ENCODE data around the gene AOX1.

AOX1 gene

DNA sequence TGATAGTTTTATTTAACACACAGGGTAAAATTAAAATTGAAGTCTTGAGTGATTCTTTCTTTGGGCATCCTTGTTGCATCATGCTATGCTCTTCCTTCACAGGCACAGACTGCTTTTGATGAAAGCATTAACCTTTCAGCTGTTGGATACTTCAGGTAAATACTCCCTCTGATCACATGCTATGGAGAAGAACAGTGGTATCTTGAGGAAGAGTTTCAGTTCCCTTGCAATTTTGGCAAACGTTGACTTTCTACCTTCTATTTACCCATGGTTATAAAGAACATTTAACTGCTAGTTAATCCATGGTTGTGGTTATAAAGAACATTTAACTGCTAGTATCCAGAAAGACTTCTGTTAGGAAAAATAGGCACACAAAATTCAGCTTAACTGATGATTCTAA is 75.7 kb downstream of the AOX1 start:
- peaks cover 5% of the 10 kb centered on the region for H3K27me3 Mint-ChIP-seq
- H3K36me3 Mint-ChIP-seq (ENCODE audit: low read depth) = no peaks in the 10 kb centered on the region
- H3K9me3 Mint-ChIP-seq = no peaks in the 10 kb centered on the region
- no peak overlapping the region for H3K4me3 Mint-ChIP-seq
- H3K27ac Mint-ChIP-seq = no peak overlapping the region
- H3K4me1 Mint-ChIP-seq (ENCODE audit: low read depth) = no peaks in the 10 kb centered on the region

DNA sequence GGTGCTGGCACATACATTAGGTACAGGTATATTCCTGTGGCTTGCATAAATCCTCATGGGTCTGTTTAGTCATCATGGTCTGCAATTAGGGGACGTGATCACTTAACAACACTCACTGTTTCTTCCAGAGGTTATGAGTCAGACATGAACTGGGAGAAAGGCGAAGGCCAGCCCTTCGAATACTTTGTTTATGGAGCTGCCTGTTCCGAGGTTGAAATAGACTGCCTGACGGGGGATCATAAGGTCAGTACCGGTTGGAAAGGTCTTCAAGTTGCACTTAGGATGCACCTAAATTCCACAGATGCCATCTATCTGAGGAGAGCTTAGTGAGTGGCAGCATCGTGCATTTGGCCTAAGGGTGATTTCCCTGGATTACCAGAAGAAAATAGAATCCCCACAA is 76.9 kb downstream of the AOX1 start:
- no peaks in the 10 kb centered on the region for H3K9me3 Mint-ChIP-seq
- H3K36me3 Mint-ChIP-seq (ENCODE audit: low read depth) = no peaks in the 10 kb centered on the region
- peaks cover 5% of the 10 kb centered on the region for H3K4me1 Mint-ChIP-seq (ENCODE audit: low read depth)
- H3K27me3 Mint-ChIP-seq = no peaks in the 10 kb centered on the region
- no peak overlapping the region for H3K4me3 Mint-ChIP-seq
- H3K27ac Mint-ChIP-seq = no peak overlapping the region

DNA sequence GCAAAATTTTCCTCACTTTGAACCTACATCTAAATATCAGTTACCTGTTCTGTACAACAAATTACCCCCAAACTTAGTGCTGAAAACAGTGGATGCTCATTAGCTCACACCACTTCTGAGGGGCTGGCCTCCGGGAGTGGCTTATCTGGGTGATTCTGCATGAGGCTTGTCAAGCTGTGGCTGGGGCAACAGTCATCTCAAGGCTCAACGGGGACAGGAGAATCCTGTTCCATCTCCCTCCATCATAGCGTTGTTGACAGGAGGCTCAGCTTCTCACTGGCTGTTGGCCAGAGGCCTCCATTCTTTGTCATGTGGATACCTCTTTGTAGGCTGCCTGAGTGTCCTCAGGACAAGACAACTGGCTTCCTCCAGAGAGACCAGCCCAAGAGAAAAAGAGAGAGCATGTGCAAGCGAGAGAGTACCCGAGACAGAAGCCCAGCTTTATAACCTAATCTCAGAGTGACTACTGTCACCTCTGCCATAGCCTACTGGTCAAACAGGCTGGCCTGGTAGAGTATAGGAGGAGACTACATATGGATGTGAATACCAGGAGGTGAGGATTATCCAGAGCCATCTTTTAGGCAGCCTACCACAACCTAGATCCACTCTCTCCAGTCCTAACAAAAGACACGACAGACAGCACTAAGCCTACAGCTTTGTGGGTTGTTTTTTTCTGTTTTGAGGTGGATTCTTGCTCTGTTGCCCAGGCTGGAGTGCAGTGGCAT is 79.1 kb downstream of the AOX1 start:
- H3K27me3 Mint-ChIP-seq = no peaks in the 10 kb centered on the region
- no peak overlapping the region for H3K27ac Mint-ChIP-seq
- H3K4me3 Mint-ChIP-seq = no peak overlapping the region
- peaks cover 5% of the 10 kb centered on the region for H3K4me1 Mint-ChIP-seq (ENCODE audit: low read depth)
- H3K36me3 Mint-ChIP-seq (ENCODE audit: low read depth) = no peaks in the 10 kb centered on the region
- H3K9me3 Mint-ChIP-seq = no peaks in the 10 kb centered on the region

DNA sequence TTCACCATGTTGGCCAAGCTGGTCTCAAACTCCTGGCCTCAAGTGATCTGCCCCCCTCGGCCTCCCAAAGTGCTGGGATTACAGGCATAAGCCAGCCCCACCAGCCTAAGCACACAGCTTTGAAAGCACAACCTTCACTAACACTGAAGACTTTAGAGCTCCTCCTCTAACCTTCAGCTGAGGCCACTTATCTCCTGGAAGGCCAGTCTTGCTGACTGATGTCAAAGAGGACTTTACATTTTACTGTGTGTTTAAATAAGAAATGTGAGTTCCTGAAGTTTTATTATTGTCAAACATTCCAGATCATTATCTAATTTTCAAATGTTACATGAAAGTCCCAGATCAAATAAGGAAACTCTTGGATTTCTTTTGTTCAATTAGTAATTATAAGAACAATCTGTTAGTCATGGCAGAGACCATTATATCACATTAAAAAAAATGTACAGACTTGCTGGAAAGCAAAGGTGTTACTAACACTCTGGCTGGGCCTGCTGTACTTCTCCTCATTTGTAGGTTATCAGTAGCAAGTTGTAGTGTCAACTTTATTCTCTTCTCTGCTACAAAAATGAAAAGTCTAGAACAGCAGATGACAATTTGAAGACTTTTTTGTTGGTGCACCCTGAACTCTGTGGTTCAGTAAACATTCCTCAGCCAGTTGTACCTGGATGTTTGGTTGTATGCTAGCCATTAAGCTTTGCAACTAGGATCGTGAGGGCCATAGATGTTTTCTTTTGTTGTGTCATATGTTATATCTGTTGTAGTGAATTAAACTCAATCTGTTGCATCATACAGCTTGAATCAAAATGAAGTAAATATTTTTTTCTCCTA is 80.0 kb downstream of the AOX1 start:
- Mint-ChIP-seq H3K36me3 (ENCODE audit: low read depth) (no peaks in the 10 kb centered on the region), H3K4me1 (ENCODE audit: low read depth) (peaks cover 5% of the 10 kb centered on the region), H3K4me3 (no peak overlapping the region), H3K27ac (no peak overlapping the region), H3K27me3 (no peaks in the 10 kb centered on the region), H3K9me3 (no peaks in the 10 kb centered on the region)

DNA sequence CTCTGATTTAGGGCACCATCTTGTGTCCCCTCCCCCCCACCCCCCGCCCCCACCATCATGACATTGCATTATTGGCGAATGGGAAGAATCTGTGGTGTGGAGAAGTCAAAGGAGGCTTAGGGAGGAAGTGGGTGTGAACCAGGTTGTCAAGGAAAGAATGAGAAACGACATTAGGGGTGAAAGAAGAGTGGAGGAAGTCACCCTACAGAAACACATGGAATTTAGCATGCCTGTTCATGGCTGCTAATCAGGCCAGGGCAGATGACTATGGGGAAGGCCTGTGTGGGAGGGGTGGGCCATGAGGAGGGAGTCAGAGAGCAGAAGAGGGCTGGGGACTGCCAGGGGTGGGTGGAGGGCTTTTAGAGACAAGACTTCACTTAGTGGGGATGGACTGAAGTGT is 81.6 kb downstream of the AOX1 start:
- Mint-ChIP-seq H3K4me1 (ENCODE audit: low read depth) (peaks cover 5% of the 10 kb centered on the region), H3K27me3 (no peaks in the 10 kb centered on the region)

DNA sequence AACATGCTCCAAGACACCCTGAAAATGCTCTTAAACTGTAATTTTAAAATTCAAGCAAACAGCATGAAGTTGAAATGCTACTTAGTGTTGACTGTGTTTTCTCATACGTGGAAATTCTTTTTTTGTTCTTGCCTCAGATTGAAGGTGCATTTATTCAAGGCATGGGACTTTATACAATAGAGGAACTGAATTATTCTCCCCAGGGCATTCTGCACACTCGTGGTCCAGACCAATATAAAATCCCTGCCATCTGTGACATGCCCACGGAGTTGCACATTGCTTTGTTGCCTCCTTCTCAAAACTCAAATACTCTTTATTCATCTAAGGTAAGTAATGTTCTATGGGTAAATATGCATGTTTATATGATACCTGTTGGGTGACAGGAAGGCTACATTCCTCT is 82.7 kb downstream of the AOX1 start:
- Mint-ChIP-seq H3K27ac (no peak overlapping the region), H3K4me3 (no peak overlapping the region), H3K4me1 (ENCODE audit: low read depth) (peaks cover 5% of the 10 kb centered on the region), H3K27me3 (no peaks in the 10 kb centered on the region), H3K36me3 (ENCODE audit: low read depth) (no peaks in the 10 kb centered on the region), H3K9me3 (no peaks in the 10 kb centered on the region)

More for the DNA sequence above, 81.6 kb downstream of the AOX1 start:
- no peak overlapping the region for H3K4me3 Mint-ChIP-seq
- peak overlapping the region; percentile 61 for H3K27ac Mint-ChIP-seq
- H3K9me3 Mint-ChIP-seq = no peaks in the 10 kb centered on the region
- no peaks in the 10 kb centered on the region for H3K36me3 Mint-ChIP-seq (ENCODE audit: low read depth)

DNA sequence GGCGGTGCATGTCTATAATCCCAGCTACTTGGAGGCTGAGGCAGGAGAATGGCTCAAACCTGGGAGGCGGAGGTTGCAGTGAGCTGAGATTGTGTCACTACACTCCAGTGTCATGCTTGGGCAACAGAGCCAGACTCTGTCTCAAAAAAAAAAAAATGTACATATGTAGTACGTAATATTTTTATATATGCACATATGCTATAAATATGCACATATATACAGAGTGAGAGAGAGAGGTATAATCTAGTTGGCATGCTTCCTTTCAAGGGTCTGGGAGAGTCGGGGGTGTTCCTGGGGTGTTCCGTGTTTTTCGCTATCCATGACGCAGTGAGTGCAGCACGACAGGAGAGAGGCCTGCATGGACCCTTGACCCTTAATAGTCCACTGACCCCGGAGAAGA is 83.5 kb downstream of the AOX1 start:
- Mint-ChIP-seq H3K36me3 (ENCODE audit: low read depth) (no peaks in the 10 kb centered on the region), H3K9me3 (no peaks in the 10 kb centered on the region), H3K27me3 (no peaks in the 10 kb centered on the region), H3K4me1 (ENCODE audit: low read depth) (peaks cover 5% of the 10 kb centered on the region), H3K27ac (no peak overlapping the region), H3K4me3 (no peak overlapping the region)

DNA sequence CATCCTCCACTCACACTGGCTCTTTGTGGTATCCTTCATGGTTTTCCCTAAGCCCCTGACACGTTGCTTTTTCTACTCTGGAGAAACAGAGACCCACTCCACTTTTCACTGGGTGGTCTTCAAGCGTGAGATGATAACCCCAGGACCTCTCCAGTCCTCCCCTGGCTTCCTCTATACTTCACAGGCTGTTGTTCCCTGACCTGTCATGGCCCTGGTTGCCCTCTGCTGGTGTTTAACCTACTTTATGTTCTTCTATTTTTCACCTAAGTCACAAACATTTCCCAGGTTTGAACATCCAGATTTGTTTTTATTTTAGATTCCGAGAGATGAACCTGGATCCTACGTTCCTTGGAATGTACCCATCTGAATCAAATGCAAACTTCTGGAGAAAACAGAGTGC is 84.5 kb downstream of the AOX1 start:
- H3K4me3 Mint-ChIP-seq = no peak overlapping the region

DNA sequence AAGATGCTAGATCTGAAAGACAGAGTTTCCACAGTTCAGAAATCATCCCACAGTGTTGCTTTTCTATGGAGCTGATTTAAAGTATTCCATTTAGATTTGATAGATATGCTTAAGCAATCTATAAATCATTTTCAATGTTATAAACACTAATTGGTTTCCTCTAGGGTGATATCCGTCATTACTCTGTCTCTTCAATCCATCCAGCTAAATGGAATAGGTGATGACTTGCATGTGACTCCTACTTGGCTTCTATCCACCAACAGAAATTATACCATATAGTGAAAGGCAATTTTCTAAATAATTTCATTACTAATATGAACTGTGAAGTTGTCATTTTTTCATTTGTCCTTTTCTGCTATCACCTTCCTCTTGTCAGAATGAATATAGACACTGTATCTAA is 84.9 kb downstream of the AOX1 start:
- Mint-ChIP-seq H3K9me3 (no peaks in the 10 kb centered on the region), H3K4me1 (ENCODE audit: low read depth) (peaks cover 5% of the 10 kb centered on the region), H3K27ac (no peak overlapping the region), H3K4me3 (no peak overlapping the region), H3K36me3 (ENCODE audit: low read depth) (no peaks in the 10 kb centered on the region), H3K27me3 (no peaks in the 10 kb centered on the region)

More for the DNA sequence above, 84.5 kb downstream of the AOX1 start:
- Mint-ChIP-seq H3K9me3 (no peaks in the 10 kb centered on the region), H3K36me3 (ENCODE audit: low read depth) (no peaks in the 10 kb centered on the region), H3K27me3 (no peaks in the 10 kb centered on the region), H3K27ac (no peak overlapping the region), H3K4me1 (ENCODE audit: low read depth) (peaks cover 5% of the 10 kb centered on the region)

DNA sequence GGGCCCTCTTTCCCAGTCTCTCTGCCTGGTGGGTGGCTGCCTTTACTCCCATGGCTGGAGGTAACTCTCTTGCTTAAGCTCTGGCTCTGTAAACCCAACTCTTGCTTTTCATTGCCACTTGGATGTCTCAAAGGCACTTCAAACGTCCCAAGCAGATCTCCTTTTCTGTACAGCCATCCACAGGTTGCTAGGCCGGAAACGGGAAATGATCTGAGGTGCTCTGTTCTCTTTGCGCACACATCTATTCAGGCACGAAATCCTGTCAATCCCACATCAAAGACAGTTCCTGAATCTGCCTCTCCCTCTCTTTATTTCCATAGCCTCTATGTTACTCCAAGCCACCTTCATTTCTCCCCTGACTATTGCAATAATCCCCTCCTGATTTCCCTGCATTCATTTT is 87.4 kb downstream of the AOX1 start:
- Mint-ChIP-seq H3K27ac (no peak overlapping the region), H3K4me3 (no peak overlapping the region), H3K4me1 (ENCODE audit: low read depth) (no peaks in the 10 kb centered on the region), H3K27me3 (peaks cover 4% of the 10 kb centered on the region), H3K9me3 (no peaks in the 10 kb centered on the region), H3K36me3 (ENCODE audit: low read depth) (no peaks in the 10 kb centered on the region)

DNA sequence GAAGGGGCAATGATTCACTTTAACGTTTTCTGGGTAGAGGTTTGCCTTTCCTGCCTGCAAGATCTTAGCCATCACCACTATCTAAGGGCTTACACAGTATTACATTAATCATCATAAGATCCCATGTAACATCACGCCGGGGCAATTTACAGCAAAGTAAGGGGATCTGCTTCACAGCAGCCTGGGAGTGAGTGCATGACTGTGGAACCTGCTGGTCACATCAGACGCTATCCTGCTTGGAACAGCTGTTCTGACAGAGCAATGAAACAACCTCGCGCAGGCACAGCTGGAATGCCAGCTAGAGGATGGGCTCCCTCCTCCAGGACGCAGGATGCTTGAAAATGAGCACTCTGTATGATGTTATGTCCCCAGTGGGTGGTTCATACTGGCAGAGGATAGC is 89.0 kb downstream of the AOX1 start:
- Mint-ChIP-seq H3K4me1 (ENCODE audit: low read depth) (no peaks in the 10 kb centered on the region), H3K27me3 (peaks cover 4% of the 10 kb centered on the region), H3K4me3 (no peak overlapping the region), H3K27ac (no peak overlapping the region), H3K9me3 (no peaks in the 10 kb centered on the region), H3K36me3 (ENCODE audit: low read depth) (no peaks in the 10 kb centered on the region)

DNA sequence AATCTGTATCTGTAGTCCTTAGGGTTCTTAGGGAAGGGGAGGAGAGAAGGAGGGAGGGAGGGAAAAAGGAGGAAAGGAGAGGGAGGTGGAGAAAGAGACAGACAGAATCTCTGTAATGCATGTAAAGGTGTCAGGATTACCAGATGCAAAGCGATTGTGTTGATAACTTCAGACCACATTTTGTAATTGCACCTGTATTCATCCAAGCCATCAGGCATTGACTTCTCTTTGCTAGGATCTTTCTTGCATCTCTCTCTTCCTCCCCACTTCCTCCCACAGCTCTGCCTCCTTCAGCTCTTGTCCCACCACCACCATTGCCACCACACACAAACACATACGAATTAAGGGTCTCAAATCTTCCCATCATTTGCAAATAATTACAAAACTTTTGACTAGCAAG is 91.4 kb downstream of the AOX1 start:
- no peak overlapping the region for H3K4me3 Mint-ChIP-seq
- no peaks in the 10 kb centered on the region for H3K9me3 Mint-ChIP-seq
- H3K36me3 Mint-ChIP-seq (ENCODE audit: low read depth) = no peaks in the 10 kb centered on the region
- no peak overlapping the region for H3K27ac Mint-ChIP-seq
- H3K27me3 Mint-ChIP-seq = peaks cover 4% of the 10 kb centered on the region
- H3K4me1 Mint-ChIP-seq (ENCODE audit: low read depth) = no peaks in the 10 kb centered on the region

DNA sequence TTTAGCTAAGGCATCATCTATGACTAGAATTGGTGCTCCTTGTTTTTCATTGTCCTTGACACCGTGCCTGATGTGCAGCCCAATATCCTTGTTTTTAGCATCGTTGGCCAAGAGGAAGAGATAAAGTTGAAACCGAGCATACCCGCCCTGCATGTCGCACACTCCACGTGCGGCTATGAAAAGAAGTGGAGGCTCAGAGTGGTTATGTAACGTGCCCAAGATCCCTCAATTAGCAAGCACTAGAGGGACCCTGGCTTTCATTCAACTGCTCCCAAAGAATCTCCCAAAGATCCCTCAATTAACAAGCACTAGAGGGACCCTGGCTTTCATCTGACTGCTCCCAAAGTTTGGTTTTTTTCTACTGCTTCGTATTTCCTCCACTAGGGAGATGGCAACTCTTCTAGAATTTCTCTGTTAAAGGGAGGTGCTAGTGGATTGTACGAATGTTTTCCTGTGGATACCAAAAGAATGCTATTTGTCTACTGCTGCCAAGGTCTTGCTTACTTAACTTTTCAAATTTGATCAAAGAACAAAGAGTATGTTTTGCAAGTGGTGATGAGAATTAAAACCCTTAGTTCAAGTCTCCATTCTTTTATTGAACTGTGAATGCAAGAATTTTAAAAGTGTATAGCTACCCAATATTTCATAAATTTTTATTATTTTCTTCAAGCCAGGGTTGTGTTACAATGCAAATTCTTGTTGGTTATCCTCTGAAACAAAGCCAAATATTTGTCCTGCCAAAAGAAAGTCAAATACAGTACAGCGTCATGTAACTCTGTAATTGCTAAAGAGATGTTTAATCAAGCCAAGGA is 92.1 kb downstream of the AOX1 start:
- no peaks in the 10 kb centered on the region for H3K4me1 Mint-ChIP-seq (ENCODE audit: low read depth)
- peaks cover 4% of the 10 kb centered on the region for H3K27me3 Mint-ChIP-seq
- no peak overlapping the region for H3K4me3 Mint-ChIP-seq
- no peak overlapping the region for H3K27ac Mint-ChIP-seq
- no peaks in the 10 kb centered on the region for H3K36me3 Mint-ChIP-seq (ENCODE audit: low read depth)
- H3K9me3 Mint-ChIP-seq = no peaks in the 10 kb centered on the region

DNA sequence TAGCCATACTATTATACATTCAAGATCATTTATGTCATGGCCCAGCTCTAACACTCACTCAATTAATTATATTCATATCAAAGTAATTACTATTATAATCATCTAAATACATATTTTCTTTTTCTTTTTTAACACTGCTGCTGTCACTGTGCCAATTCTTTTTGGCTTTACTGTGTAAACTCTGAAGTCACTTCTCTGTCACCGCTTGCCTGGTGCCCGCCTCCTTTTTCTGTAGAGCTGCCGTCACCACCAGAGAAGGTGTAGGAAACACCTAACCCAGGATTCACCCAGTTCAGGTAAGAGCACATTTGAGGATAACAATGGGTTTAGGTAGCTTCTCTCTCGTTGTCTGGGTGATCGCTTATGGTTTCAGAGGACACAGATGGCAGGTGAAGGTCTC is 93.3 kb downstream of the AOX1 start:
- peaks cover 4% of the 10 kb centered on the region for H3K27me3 Mint-ChIP-seq
- H3K4me1 Mint-ChIP-seq (ENCODE audit: low read depth) = no peaks in the 10 kb centered on the region
- H3K27ac Mint-ChIP-seq = no peak overlapping the region
- H3K4me3 Mint-ChIP-seq = no peak overlapping the region
- H3K36me3 Mint-ChIP-seq (ENCODE audit: low read depth) = no peaks in the 10 kb centered on the region
- no peaks in the 10 kb centered on the region for H3K9me3 Mint-ChIP-seq

DNA sequence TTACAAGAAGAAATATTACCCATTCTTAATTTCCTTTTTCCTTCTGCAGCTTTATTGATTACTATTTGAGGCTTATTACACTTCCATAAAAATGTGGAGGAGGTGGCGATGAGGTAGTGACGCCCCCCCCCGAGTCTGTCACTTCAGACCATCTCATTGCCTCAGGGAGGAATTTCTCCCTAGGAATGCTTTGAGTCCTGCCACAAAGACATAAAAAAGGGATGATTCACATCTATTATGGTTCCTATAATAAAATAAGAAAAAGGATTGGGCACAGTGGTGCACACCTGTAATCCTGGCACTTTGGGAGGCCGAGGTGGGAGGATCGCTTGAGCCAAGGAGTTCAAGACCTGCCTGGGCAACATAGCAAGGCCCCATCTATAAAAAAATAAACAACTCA is 93.7 kb downstream of the AOX1 start:
- no peaks in the 10 kb centered on the region for H3K9me3 Mint-ChIP-seq
- H3K4me3 Mint-ChIP-seq = no peak overlapping the region
- no peaks in the 10 kb centered on the region for H3K36me3 Mint-ChIP-seq (ENCODE audit: low read depth)
- H3K27ac Mint-ChIP-seq = no peak overlapping the region
- H3K27me3 Mint-ChIP-seq = peaks cover 4% of the 10 kb centered on the region
- H3K4me1 Mint-ChIP-seq (ENCODE audit: low read depth) = no peaks in the 10 kb centered on the region

Data from stimulated activated naive CD8-positive, alpha-beta T cell treated with anti-CD3 and anti-CD28 coated beads, Interleukin-15, Interleukin-2, amounts not matched to agents 100 ng/mL and 50 ng/mL, for 24 hours (primary cell).